GM12864 (cell line): ENCODE measurements around the gene TGFBR1.

Experiments used
- DNase-seq: peaks from one replicate; pipeline ENCODE4 v3.0.0-alpha.2; 2011; ENCODE audit warnings: low read depth
- H3K4me3 ChIP-seq: 2 replicates; pipeline ENCODE4 v1.5.1; 2011; ENCODE audit warnings: mild to moderate bottlenecking, low read depth, low read length, control low read depth
- CTCF ChIP-seq: IDR thresholded peaks from 2 replicates; pipeline ENCODE4 v1.5.1; 2011; ENCODE audit warnings: low read depth, mild to moderate bottlenecking, moderate library complexity, low read length, control low read depth, inconsistent platforms; ENCODE audit errors: missing control alignments

TGFBR1 gene

DNA sequence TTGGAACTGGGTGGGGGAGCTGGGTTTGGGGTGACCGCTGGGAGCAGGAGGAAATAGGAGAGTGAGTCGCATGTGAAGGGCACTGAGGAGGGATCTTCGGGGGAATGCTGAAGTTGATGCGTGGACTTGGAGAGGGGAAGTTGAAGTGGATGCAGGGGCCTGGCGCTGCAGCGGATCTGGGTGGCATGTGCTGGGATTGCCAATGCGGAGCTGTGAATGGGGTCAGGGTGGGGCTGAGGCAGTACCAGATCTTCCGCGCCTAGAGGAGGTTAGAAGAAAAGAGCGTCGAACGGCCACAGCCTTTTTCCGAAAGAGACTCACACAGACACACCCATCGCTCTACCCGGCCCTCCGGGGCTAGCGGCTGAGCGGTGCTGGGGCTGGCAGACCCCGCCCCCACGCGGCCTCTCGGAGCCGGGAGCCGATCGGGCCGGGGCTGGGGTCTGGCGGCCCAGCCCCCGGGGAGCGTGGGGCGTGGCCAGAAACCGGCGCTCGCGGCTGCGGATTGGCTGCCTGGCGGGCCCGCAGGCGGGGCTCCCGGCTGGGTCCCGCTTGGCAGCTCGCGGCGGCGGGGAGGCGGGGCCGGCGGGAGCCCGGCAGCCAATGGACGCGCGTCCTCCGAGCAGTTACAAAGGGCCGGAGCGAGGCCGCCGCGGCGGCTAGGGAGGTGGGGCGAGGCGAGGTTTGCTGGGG is at the start of gene TGFBR1:
Gene TGFBR1 (plus strand): TSS at position 655 of the 693 bp plus-strand sequence. CDS start 93 bp downstream, outside the sequence.
- peak; percentile 50 for DNase-seq
- TF ChIP-seq CTCF, result no peak
- H3K4me3 ChIP-seq, result peak within 1 kb of the TSS; percentile 81

DNA sequence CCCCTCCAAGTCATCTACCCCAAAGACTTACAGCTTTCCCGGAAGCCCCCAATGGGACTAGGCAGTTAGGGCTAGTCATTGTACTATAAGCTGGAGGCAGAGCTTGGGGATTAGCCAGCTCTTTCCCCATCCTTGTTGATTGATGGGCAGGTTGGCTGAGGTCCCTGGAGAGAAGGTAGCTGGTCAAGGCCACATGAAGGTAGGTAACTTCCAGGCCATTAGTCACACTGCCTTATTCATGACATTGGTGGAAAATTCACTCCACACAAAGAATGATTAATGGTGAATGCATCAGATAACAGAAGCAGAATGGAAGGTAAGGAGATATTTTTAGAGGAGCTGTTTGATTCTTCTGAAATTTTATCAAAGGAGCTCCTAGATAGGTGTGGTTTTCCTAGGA is 49.5 kb upstream of the TGFBR1 start:
- no peak overlapping the region for H3K4me3 ChIP-seq
- no peak for TF ChIP-seq CTCF
- DNase-seq, result no peak

DNA sequence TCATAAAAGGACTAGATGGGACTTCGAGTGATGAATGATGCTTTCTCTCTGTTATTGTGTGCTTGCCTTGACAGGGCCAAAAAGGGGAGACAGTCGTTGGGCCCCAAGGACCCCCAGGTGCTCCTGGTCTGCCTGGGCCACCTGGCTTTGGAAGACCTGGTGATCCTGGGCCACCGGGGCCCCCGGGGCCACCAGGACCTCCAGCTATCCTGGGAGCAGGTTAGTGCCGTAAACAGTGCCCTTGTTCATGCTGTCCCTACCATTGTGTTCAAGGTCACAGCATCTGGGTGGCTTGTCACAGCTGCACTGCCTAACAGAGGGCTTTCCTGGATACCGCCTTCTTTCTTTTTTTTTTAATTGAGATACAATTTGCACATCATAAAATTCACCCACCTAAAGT is 48.7 kb upstream of the TGFBR1 start:
- no peak overlapping the region for H3K4me3 ChIP-seq
- no peak for DNase-seq
- no peak for TF ChIP-seq CTCF

GRCh38 chr9:99056886-99057664 is 47.8 kb upstream of the TGFBR1 start:
- no peak for DNase-seq
- no peak overlapping the region for H3K4me3 ChIP-seq
- TF ChIP-seq CTCF, result no peak

GRCh38 chr9:99057665-99058625 is 47.0 kb upstream of the TGFBR1 start:
- peak; percentile 60 for DNase-seq
- TF ChIP-seq CTCF, result no peak

More at GRCh38 chr9:99057665-99058625, 47.0 kb upstream of the TGFBR1 start:
- 0 out of 2 replicates have a peak overlapping the region, but pooled peaks have one; percentile 7 for H3K4me3 ChIP-seq
